Endometrium (tissue), 2 donors: Measurements from ENCODE around the gene MAP3K5.
A peak's percentile ranks its signal among the peaks of the same experiment; 100 is the strongest.
"Not testable (repeated sequence)": the region's sequence is repeated elsewhere in the genome, so short reads cannot be mapped to it uniquely, and the experiment has no call there.

Source experiments
- FAIRE-seq: peaks from 2 replicates; lab custom pipeline; 2012; peaks lifted over from hg19 to GRCh38; lab: Jason Lieb, UNC
- donor health status: control.
- donor health status: control.

Gene MAP3K5

GRCh38 chr6:136607932-136608772 lies 184.1 kb downstream of the MAP3K5 start:
- FAIRE-seq, result no peak

- FAIRE-seq, result no peak
Observed at GRCh38 chr6:136607204-136607931, 184.9 kb downstream of the MAP3K5 start.

- no peak for FAIRE-seq
Observed at GRCh38 chr6:136604928-136605510, 187.3 kb downstream of the MAP3K5 start.

- FAIRE-seq, result no peak
Observed at GRCh38 chr6:136604328-136604825, 187.9 kb downstream of the MAP3K5 start.

GRCh38 chr6:136600818-136601217 lies 191.5 kb downstream of the MAP3K5 start:
- FAIRE-seq, result peak; percentile 46

- no peak for FAIRE-seq
Observed at GRCh38 chr6:136599329-136600011, 192.8 kb downstream of the MAP3K5 start.

GRCh38 chr6:136598048-136598447 lies 194.2 kb downstream of the MAP3K5 start:
- no peak for FAIRE-seq

GRCh38 chr6:136594671-136595070 lies 197.6 kb downstream of the MAP3K5 start:
- no peak for FAIRE-seq

GRCh38 chr6:136593748-136594490 lies 198.4 kb downstream of the MAP3K5 start:
- FAIRE-seq, result no peak

- FAIRE-seq, result no peak
Observed at GRCh38 chr6:136592930-136593673, 199.2 kb downstream of the MAP3K5 start.

GRCh38 chr6:136591617-136592016 lies 200.7 kb downstream of the MAP3K5 start:
- FAIRE-seq, result no peak

- not testable (repeated sequence) for FAIRE-seq
Observed at GRCh38 chr6:136590846-136591245, 201.4 kb downstream of the MAP3K5 start.

GRCh38 chr6:136587527-136587926 lies 204.8 kb downstream of the MAP3K5 start:
- FAIRE-seq, result no peak

GRCh38 chr6:136586295-136586694 lies 206.0 kb downstream of the MAP3K5 start:
- peak; percentile 84 for FAIRE-seq

GRCh38 chr6:136585523-136585922 lies 206.8 kb downstream of the MAP3K5 start:
- FAIRE-seq, result not testable (repeated sequence)

GRCh38 chr6:136584290-136584689 lies 208.0 kb downstream of the MAP3K5 start:
- not testable (repeated sequence) for FAIRE-seq

GRCh38 chr6:136582711-136583471 lies 209.4 kb downstream of the MAP3K5 start:
- FAIRE-seq, result peak; percentile 99

- no peak for FAIRE-seq
Observed at GRCh38 chr6:136579800-136580199, 212.5 kb downstream of the MAP3K5 start.

GRCh38 chr6:136576821-136577220 lies 215.5 kb downstream of the MAP3K5 start:
- FAIRE-seq, result no peak

- no peak for FAIRE-seq
Observed at GRCh38 chr6:136571496-136571895, 220.8 kb downstream of the MAP3K5 start.
